Natural killer cell (primary cell): ENCODE data around the gene IZUMO1R. TPM values are rescaled to one million over a fixed set of nuclear protein-coding genes. Genes with fewer than 3 reads are reported as not detected.
"Not testable (repeated sequence)": the region's sequence is repeated elsewhere in the genome, so short reads cannot be mapped to it uniquely, and the experiment has no call there.

Experiments used
- ATAC-seq, 3 donors: fragments of 150-1000 bp in 2 of 3; fragments of 200-7000 bp in 1 of 3; cut with Tn5 transposase; 1 replicate in 1 of 3; 2 replicates in 2 of 3; pipeline ENCODE4 v1.10.0; 2021; ENCODE audit warnings: mild to moderate bottlenecking in 2 of 3, moderate library complexity in 2 of 3
- DNase-seq, 2 donors: peaks; one replicate each; pipeline versions ENCODE4 v3.0.0 to v3.0.0-alpha.2; 2013 to 2021; ENCODE audit warnings: mixed read lengths in 1 of 2
- H3K27ac ChIP-seq: one replicate; pipeline ENCODE4 v1.5.1; 2013; ENCODE audit warnings: mild to moderate bottlenecking, low read length
- H3K27me3 ChIP-seq: one replicate; pipeline ENCODE4 v1.6.1; 2013; ENCODE audit warnings: low read length; ENCODE audit not compliant: control insufficient read depth, insufficient read depth
- H3K36me3 ChIP-seq: one replicate; pipeline ENCODE4 v1.6.1; 2013; ENCODE audit warnings: low read length; ENCODE audit not compliant: control insufficient read depth, insufficient read depth
- H3K4me1 ChIP-seq: one replicate; pipeline ENCODE4 v1.6.1; 2013; ENCODE audit warnings: low read length; ENCODE audit not compliant: control insufficient read depth, insufficient read depth
- H3K4me3 ChIP-seq: one replicate; pipeline ENCODE4 v1.5.1; 2013; ENCODE audit warnings: low read length
- H3K9me3 ChIP-seq: one replicate; pipeline ENCODE4 v1.6.1; 2013; ENCODE audit warnings: low read length; ENCODE audit not compliant: control insufficient read depth, insufficient read depth
- H3K27ac Mint-ChIP-seq, 2 donors: one replicate each; pipeline ENCODE4 v1.8.0; 2022; ENCODE audit warnings: mild to moderate bottlenecking in 2 of 2, mixed read lengths in 2 of 2, moderate library complexity in 1 of 2
- H3K27me3 Mint-ChIP-seq, 2 donors: one replicate each; pipeline ENCODE4 v1.8.0; 2022; ENCODE audit warnings: low read depth in 2 of 2, mixed read lengths in 2 of 2
- H3K36me3 Mint-ChIP-seq: one replicate; pipeline ENCODE4 v1.8.0; 2022; ENCODE audit warnings: mixed read lengths
- H3K4me1 Mint-ChIP-seq, 2 donors: one replicate each; pipeline ENCODE4 v1.8.0; 2022; ENCODE audit warnings: mixed read lengths in 2 of 2
- H3K4me3 Mint-ChIP-seq: one replicate; pipeline ENCODE4 v1.8.0; 2022; ENCODE audit warnings: mild to moderate bottlenecking, moderate library complexity, mixed read lengths
- H3K9me3 Mint-ChIP-seq, 2 donors: one replicate each; pipeline ENCODE4 v1.8.0; 2022; ENCODE audit warnings: mixed read lengths in 2 of 2
- WGBS: methylation state at CpG from one replicate; pipeline ENCODE4 v1.1.7; 2013; ENCODE audit warnings: missing lambda C conversion rate; ENCODE audit not compliant: insufficient coverage; 5-methylcytosine and 5-hydroxymethylcytosine counted together
- intact Hi-C: fragments of 100-400 bp; cut with micrococcal nuclease; formaldehyde crosslinking; loops from one replicate; pipeline ENCODE4 v1.14.2; 2022
- total RNA-seq, 4 donors: library from RNA; stranded (reverse); fragments of 120-200 nt in 1 of 4; gene quantifications; one replicate each; pipeline versions ENCODE4 v1.2.3 to v1.2.4, GENCODE V29; 2013 to 2022
- TF ChIP-seq, protein P1 (sequence below): fragments of 200-600 bp; IDR thresholded peaks from one replicate; pipeline ENCODE4 v1.8.0; 2022; ENCODE audit warnings: antibody characterized with exemption

IZUMO1R gene
- total RNA-seq, 3 donors from 2014 or later (not counting 1 experiment from before 2014, with no cell fraction given) = not detected

DNA sequence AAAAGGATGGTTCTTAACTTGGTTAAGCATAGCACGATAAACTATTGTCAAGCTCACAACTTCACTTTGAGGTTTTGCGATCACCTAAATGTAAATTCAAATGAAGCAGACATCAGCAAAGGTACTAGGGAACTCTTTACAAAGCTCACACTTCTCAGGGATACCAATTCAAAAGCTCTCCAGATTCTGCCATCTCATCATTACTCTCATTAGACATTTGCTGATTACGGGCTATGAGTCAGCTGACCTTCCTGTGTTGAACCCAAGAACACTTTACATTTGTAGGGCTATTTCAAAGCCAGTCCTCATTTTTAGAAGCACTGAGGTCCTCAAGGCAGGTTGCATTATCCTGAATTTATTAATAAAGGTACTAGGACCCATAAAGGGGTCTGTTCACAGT lies 28.4 kb upstream of the IZUMO1R start:
- intact Hi-C loops = no loop called here
- Mint-ChIP-seq H3K27ac (no peak overlapping the region), H3K4me3 (no peak overlapping the region), H3K27me3 (no peaks in the 10 kb centered on the region), H3K9me3 (peaks cover 0 to 2% of the 10 kb centered on the region in 2 donors), H3K4me1 (no peaks in the 10 kb centered on the region), H3K36me3 (no peaks in the 10 kb centered on the region)
- H3K27me3 ChIP-seq = no peaks in the 10 kb centered on the region
- DNase-seq = no peak
- TF ChIP-seq, protein P1, sequence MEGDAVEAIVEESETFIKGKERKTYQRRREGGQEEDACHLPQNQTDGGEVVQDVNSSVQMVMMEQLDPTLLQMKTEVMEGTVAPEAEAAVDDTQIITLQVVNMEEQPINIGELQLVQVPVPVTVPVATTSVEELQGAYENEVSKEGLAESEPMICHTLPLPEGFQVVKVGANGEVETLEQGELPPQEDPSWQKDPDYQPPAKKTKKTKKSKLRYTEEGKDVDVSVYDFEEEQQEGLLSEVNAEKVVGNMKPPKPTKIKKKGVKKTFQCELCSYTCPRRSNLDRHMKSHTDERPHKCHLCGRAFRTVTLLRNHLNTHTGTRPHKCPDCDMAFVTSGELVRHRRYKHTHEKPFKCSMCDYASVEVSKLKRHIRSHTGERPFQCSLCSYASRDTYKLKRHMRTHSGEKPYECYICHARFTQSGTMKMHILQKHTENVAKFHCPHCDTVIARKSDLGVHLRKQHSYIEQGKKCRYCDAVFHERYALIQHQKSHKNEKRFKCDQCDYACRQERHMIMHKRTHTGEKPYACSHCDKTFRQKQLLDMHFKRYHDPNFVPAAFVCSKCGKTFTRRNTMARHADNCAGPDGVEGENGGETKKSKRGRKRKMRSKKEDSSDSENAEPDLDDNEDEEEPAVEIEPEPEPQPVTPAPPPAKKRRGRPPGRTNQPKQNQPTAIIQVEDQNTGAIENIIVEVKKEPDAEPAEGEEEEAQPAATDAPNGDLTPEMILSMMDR = no peak
- H3K4me1 ChIP-seq = no peaks in the 10 kb centered on the region
- H3K4me3 ChIP-seq = no peak overlapping the region
- H3K27ac ChIP-seq = no peak overlapping the region
- H3K36me3 ChIP-seq = no peaks in the 10 kb centered on the region
- 85% methylated on average over 3 of the region's 3 CpGs for WGBS
- no peak for ATAC-seq
- no peaks in the 10 kb centered on the region for H3K9me3 ChIP-seq

DNA sequence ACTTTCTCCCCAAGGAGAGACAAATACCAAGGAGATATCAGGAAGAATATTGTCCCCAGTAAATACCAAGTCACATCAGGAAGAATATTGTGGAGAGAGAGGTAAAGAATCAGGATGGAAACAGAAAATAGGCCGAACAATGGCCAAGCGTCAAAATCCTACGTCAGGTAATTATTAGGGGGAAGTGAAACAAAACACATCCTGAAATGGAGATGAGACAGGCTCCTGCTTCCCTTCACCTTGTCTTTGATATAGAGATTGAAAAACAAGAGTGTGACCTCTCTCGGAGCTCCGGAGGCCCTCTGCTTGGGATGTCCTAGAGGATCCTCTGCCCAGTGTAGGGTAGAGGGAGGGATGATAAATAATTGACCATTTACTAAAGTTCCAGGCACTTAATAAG lies 27.4 kb upstream of the IZUMO1R start:
- H3K4me3 Mint-ChIP-seq = no peak overlapping the region
- H3K27me3 Mint-ChIP-seq = no peaks in the 10 kb centered on the region
- Histone ChIP-seq H3K27ac (no peak overlapping the region), H3K27me3 (no peaks in the 10 kb centered on the region), H3K4me3 (no peak overlapping the region), H3K9me3 (no peaks in the 10 kb centered on the region), H3K36me3 (no peaks in the 10 kb centered on the region), H3K4me1 (no peaks in the 10 kb centered on the region)
- ATAC-seq (no peak), DNase-seq (no peak)
- H3K9me3 Mint-ChIP-seq = peaks cover 0 to 4% of the 10 kb centered on the region in 2 donors
- intact Hi-C loops = no loop called here
- H3K27ac Mint-ChIP-seq = no peak overlapping the region
- 89% methylated on average over 5 of the region's 5 CpGs for WGBS
- no peaks in the 10 kb centered on the region for H3K4me1 Mint-ChIP-seq
- TF ChIP-seq, protein P1 = no peak
- H3K36me3 Mint-ChIP-seq = no peaks in the 10 kb centered on the region

DNA sequence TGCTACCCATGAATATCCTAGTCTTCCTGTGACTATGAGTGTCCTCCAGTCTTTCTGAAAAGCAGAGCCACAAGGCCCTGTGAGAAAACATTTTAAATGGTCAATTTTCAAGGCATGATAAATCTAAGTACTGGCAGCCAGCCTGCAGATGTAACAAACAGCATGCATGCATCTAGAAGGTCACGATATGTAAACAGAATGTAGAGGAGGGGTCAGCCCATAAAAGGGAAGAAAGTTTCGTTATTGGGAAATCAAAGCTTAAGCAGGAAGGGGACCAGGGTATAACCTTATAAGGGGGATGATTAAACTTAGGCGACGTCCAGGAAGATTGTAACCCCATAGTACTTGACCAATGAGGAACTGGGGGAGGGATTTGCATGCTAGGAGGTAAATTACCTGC lies 26.2 kb upstream of the IZUMO1R start:
- DNase-seq, H3K9me3 Mint-ChIP-seq, H3K36me3 Mint-ChIP-seq, H3K27me3 ChIP-seq, ATAC-seq, H3K27ac ChIP-seq, intact Hi-C loops, H3K4me1 Mint-ChIP-seq, H3K27me3 Mint-ChIP-seq, H3K4me1 ChIP-seq, H3K9me3 ChIP-seq, H3K4me3 Mint-ChIP-seq, H3K36me3 ChIP-seq, H3K27ac Mint-ChIP-seq, H3K4me3 ChIP-seq: not testable (repeated sequence)
- 77% methylated on average over 4 of the region's 4 CpGs for WGBS

DNA sequence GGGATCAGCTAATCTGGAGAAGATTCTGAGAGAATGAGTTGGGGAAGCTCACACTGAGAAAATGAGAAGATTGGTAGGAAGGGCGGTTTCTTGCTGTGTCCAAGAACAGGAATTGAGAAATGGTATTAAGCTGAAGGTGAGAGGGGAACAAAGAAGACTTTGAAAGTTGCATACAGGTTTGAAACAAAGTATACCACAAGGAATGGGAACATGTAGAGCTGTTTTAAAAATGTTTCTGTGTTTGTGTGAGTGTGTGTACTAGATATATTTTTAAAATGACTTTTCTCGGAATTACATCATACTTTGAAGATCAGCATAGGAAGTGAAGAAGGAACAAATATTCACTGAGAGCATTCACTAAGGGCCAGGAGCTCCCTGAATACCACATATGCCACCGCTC lies 24.4 kb upstream of the IZUMO1R start:
- Mint-ChIP-seq H3K27ac (no peak overlapping the region), H3K9me3 (peaks cover 0 to 4% of the 10 kb centered on the region in 2 donors), H3K4me1 (no peaks in the 10 kb centered on the region), H3K36me3 (no peaks in the 10 kb centered on the region), H3K27me3 (no peaks in the 10 kb centered on the region), H3K4me3 (no peak overlapping the region)
- WGBS = 97% methylated on average over 2 of the region's 3 CpGs
- intact Hi-C loops = no loop called here
- TF ChIP-seq, protein P1 = no peak
- Histone ChIP-seq H3K4me1 (no peaks in the 10 kb centered on the region), H3K36me3 (no peaks in the 10 kb centered on the region), H3K4me3 (no peak overlapping the region), H3K9me3 (no peaks in the 10 kb centered on the region), H3K27me3 (no peaks in the 10 kb centered on the region), H3K27ac (no peak overlapping the region)
- DNase-seq (no peak), ATAC-seq (no peak)
